PC-9 (cell line): ENCODE results near the gene RCC2. TPM values are rescaled to one million over a fixed set of nuclear protein-coding genes. Genes with fewer than 3 reads are reported as not detected.
A peak's percentile ranks its signal among the peaks of the same experiment; 100 is the strongest.

Experiments used
- BruUV-seq: library from RNA; stranded (reverse); fragments of 400-500 nt; replicated peaks from 2 replicates; lab custom pipeline; 2021; lab: Mats Ljungman, UMichigan
- CTCF ChIA-PET: fragments of 300-600 bp; sonication (Branson Sonifier 250); formaldehyde crosslinking; loops from one replicate; lab custom pipeline; 2022; ENCODE audit warnings: antibody characterized with exemption; lab: Charles Lee
- POLR2A ChIA-PET: fragments of 300-600 bp; sonication (Branson Sonifier 250); formaldehyde crosslinking; loops from one replicate; lab custom pipeline; 2022; ENCODE audit warnings: antibody characterized with exemption; ENCODE audit not compliant: unreplicated experiment; lab: Charles Lee
- DNase-seq, 2 experiments: peaks; one replicate each; pipeline versions ENCODE4 v3.0.0 to v3.0.0-alpha.2; 2015 to 2022; ENCODE audit warnings: mixed read lengths in 1 of 2
- H2AFZ ChIP-seq: fragments of 200-600 bp; sonication (generic); 2 replicates; pipeline ENCODE4 v1.8.1; 2017; ENCODE audit warnings: antibody characterized with exemption
- H3F3A ChIP-seq: fragments of 200-600 bp; sonication (generic); 2 replicates; pipeline ENCODE4 v1.8.1; 2017; ENCODE audit warnings: antibody characterized with exemption, mild to moderate bottlenecking, low read depth; ENCODE audit not compliant: insufficient read depth
- H3K27ac ChIP-seq: fragments of 200-600 bp; sonication (generic); 2 replicates; pipeline ENCODE4 v1.6.1; 2016; ENCODE audit warnings: mixed run types
- H3K27me3 ChIP-seq: fragments of 200-600 bp; sonication (generic); 2 replicates; pipeline ENCODE4 v1.6.1; 2016; ENCODE audit warnings: low read depth, mixed run types; ENCODE audit not compliant: insufficient read depth
- H3K36me3 ChIP-seq: fragments of 200-600 bp; sonication (generic); 2 replicates; pipeline ENCODE4 v1.6.1; 2016; ENCODE audit warnings: low read depth, mixed run types
- H3K4me1 ChIP-seq: fragments of 200-600 bp; sonication (generic); replicated peaks from 2 replicates; pipeline ENCODE4 v1.6.1; 2016; ENCODE audit warnings: mixed run types; ENCODE audit not compliant: insufficient read depth
- H3K4me2 ChIP-seq: fragments of 200-600 bp; sonication (generic); 2 replicates; pipeline ENCODE4 v1.6.1; 2017; ENCODE audit warnings: mixed run types
- H3K4me3 ChIP-seq: fragments of 200-600 bp; sonication (generic); 2 replicates; pipeline ENCODE4 v1.6.1; 2016; ENCODE audit warnings: mixed run types
- H3K79me2 ChIP-seq: fragments of 200-600 bp; sonication (generic); 2 replicates; pipeline ENCODE4 v1.6.1; 2017; ENCODE audit warnings: low read depth, mixed run types
- H3K9me2 ChIP-seq: fragments of 200-600 bp; sonication (generic); 2 replicates; pipeline ENCODE4 v1.8.1; 2017; ENCODE audit warnings: mild to moderate bottlenecking; ENCODE audit not compliant: insufficient read depth
- H3K9me3 ChIP-seq: fragments of 200-600 bp; sonication (generic); 2 replicates; pipeline ENCODE4 v1.8.1; 2016; ENCODE audit warnings: low read depth; ENCODE audit not compliant: insufficient read depth
- H4K20me1 ChIP-seq: fragments of 200-600 bp; sonication (generic); 2 replicates; pipeline ENCODE4 v1.8.1; 2017; ENCODE audit not compliant: insufficient read depth
- CTCF ChIP-seq: fragments of 200-600 bp; sonication (generic); conservative IDR thresholded peaks from 2 replicates; pipeline ENCODE4 v1.6.1; 2017; ENCODE audit warnings: mixed run types, antibody characterized with exemption, mild to moderate bottlenecking, moderate library complexity
- EZH2 ChIP-seq: fragments of 200-600 bp; sonication (generic); IDR thresholded peaks from 2 replicates; pipeline ENCODE4 v1.8.0; 2017; ENCODE audit warnings: antibody characterized with exemption, low read depth
- intact Hi-C: fragments of 100-400 bp; cut with micrococcal nuclease; formaldehyde crosslinking; loops from one replicate; pipeline ENCODE4 v1.10.0; 2022; ENCODE audit not compliant: unreplicated experiment
- total RNA-seq: library from RNA; stranded (reverse); gene quantifications from 2 replicates; pipeline ENCODE4 v1.2.3, GENCODE V29; 2021

The RCC2 gene
- total RNA-seq, 1 experiment from 2014 or later: 170 TPM

- Histone ChIP-seq H3K27ac (no peak overlapping the region), H3K4me2 (no peak overlapping the region), H3F3A (peaks cover 21% of the 10 kb centered on the region; the same call in 1 of the 2 replicates), H3K79me2 (no peaks in the 10 kb centered on the region), H3K27me3 (no peaks in the 10 kb centered on the region), H3K4me1 (peaks cover 10% of the 10 kb centered on the region; the same call in 1 of the 2 replicates), H4K20me1 (no peaks in the 10 kb centered on the region), H3K9me3 (no peaks in the 10 kb centered on the region), H3K9me2 (no peaks in the 10 kb centered on the region), H3K4me3 (no peak overlapping the region), H3K36me3 (no peaks in the 10 kb centered on the region), H2AFZ (no peak overlapping the region)
- no TSS peak for BruUV-seq
- intact Hi-C loops: no loop called here
- no peak for TF ChIP-seq EZH2
- ChIA-PET CTCF (no interaction called here), POLR2A (no interaction called here)
- DNase-seq: no peak
Measured at GRCh38 chr1:17462669-17463068, 23.2 kb upstream of the RCC2 start.

- no peaks in the 10 kb centered on the region for H3K27me3 ChIP-seq
- DNase-seq: peak; percentile 85 to 94
Measured at GRCh38 chr1:17460219-17460618, 20.7 kb upstream of the RCC2 start.

GRCh38 chr1:17458794-17459193 is 19.3 kb upstream of the RCC2 start:
- intact Hi-C loops: no loop called here
- ChIA-PET POLR2A (no interaction called here), CTCF (no interaction called here)
- Histone ChIP-seq H3K36me3 (no peaks in the 10 kb centered on the region), H4K20me1 (no peaks in the 10 kb centered on the region), H3K27ac (no peak overlapping the region), H3K4me2 (no peak overlapping the region), H3K27me3 (no peaks in the 10 kb centered on the region), H3K4me1 (peaks cover 10% of the 10 kb centered on the region; the same call in 1 of the 2 replicates), H3K4me3 (no peak overlapping the region), H3K9me3 (no peaks in the 10 kb centered on the region), H2AFZ (no peak overlapping the region), H3F3A (peaks cover 21% of the 10 kb centered on the region; the same call in 1 of the 2 replicates), H3K79me2 (no peaks in the 10 kb centered on the region), H3K9me2 (no peaks in the 10 kb centered on the region)
- no peak for DNase-seq
- TF ChIP-seq CTCF: no peak
- no peak for TF ChIP-seq EZH2
- no TSS peak for BruUV-seq

More at GRCh38 chr1:17460219-17460618, 20.7 kb upstream of the RCC2 start:
- no peak for TF ChIP-seq EZH2
- no peak for TF ChIP-seq CTCF
- Histone ChIP-seq H3K4me1 (peaks cover 10% of the 10 kb centered on the region; the same call in 1 of the 2 replicates), H3K79me2 (no peaks in the 10 kb centered on the region), H3F3A (peaks cover 21% of the 10 kb centered on the region; the same call in 1 of the 2 replicates), H4K20me1 (no peaks in the 10 kb centered on the region), H2AFZ (peak overlapping the region; percentile 21; the same call in 1 of the 2 replicates), H3K9me2 (no peaks in the 10 kb centered on the region), H3K27ac (peak overlapping the region; percentile 87), H3K36me3 (no peaks in the 10 kb centered on the region), H3K4me2 (peak overlapping the region; percentile 75), H3K9me3 (no peaks in the 10 kb centered on the region), H3K4me3 (peak overlapping the region; percentile 9; the same call in 1 of the 2 replicates)
- intact Hi-C loops: loop anchor here (1.0 kb wide), 2 partner anchors 17 to 19 kb away; no protein-coding TSS in a partner anchor
- CTCF ChIA-PET: interaction anchor here (1.5 kb wide), 1 partner anchor 17 kb away, joined by 6 read pairs; no protein-coding TSS in a partner anchor
- no TSS peak for BruUV-seq
- POLR2A ChIA-PET: interaction anchor here (0.7 to 0.8 kb wide), 2 partner anchors 37 to 146 kb away, joined by 3 to 6 read pairs; no protein-coding TSS in a partner anchor
